Ovary (tissue), 3 donors: ENCODE measurements around the gene AANAT.

ENCODE experiments used
- CTCF ChIP-seq, 3 donors: fragments of 450-650 bp in 2 of 3; fragments of 200-600 bp in 1 of 3; IDR thresholded peaks; one replicate each; pipeline versions ENCODE4 v1.5.1 to v1.8.0; 2016 to 2022; ENCODE audit warnings: antibody characterized with exemption in 3 of 3, mild to moderate bottlenecking in 1 of 3
- POLR2A ChIP-seq: fragments of 450-650 bp; IDR thresholded peaks from one replicate; pipeline ENCODE4 v1.6.1; 2017; ENCODE audit warnings: antibody characterized with exemption, mild to moderate bottlenecking, moderate library complexity
- donor health status: DM: no; HTN: no; CAD: no.

GRCh38 chr17:76445697-76446448, 21.5 kb upstream of the AANAT start:
- TF ChIP-seq CTCF (IDR thresholded peaks at IDR 0.05) (no peak), POLR2A (no peak)
